GM19023 (cell line): ENCODE results near the gene CALCOCO2.
A peak's percentile ranks its signal among the peaks of the same experiment; 100 is the strongest.
"Not testable (repeated sequence)": the region's sequence is repeated elsewhere in the genome, so short reads cannot be mapped to it uniquely, and the experiment has no call there.

Source experiments
- ATAC-seq: cut with Tn5 transposase; IDR thresholded peaks from one replicate; pipeline ENCODE4 v1.9.1; 2021; ENCODE audit warnings: mild to moderate bottlenecking, moderate library complexity; ENCODE audit not compliant: unreplicated experiment

Gene CALCOCO2

DNA sequence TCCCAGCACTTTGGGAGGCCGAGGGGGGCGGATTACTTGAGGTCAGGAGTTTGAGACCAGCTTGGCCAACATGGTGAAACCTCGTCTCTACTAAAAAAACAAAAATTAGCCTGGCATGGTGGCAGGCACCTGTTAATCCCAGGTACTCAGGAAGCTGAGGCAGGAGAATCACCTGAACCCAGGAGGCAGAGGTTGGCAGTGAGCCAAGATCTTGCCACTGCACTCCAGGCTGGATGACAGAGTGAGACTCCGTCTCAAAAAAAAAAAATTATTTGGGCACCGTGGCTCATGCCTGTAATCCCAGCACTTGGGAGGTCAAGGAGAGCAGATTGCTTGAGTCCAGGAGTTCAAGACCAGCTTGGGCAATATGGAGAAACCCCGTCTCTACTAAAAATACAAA is 9.9 kb upstream of the CALCOCO2 start:
- ATAC-seq: not testable (repeated sequence)

DNA sequence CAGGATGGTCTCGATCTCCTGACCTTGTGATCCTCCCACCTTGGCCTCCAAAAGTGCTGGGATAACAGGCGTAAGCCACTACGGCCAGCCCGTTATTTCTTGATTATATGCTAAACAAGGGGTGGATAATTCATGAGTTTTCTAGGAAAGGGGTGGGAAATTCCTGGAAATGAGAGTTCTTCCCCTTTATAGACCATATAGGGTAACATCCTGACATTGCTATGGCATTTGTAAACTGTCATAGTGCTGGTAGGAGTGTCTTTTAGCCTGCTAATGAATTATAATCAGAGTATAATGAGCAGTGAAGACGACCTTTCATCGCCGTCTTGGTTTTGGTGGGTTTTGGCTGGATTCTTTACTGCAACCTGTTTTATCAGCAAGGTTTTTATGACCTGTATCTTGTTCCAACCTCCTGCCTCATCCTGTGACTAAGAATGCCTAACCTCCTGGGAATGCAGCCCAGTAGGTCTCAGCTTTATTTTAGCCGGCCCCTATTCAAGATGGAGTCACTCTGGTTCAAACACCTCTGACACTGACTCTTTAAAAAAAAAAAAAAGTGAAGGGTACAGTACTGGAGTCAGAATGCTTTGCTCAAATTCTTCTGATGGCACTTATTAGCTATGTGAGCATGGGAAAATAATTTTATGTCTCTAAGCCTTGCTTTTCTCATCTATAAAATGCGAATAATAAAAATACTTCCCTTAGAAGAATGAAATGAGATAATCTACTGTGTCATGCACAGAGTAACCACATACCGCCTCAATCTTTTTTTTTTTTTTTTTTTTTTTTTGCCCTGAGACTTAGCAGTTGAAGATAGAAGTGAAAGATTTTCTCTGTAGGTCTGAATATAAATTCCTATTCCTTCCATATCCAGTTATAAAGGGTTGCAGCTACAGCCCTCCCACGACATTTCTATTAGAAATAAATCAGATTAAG is 5.1 kb upstream of the CALCOCO2 start:
- no peak for ATAC-seq

- ATAC-seq: no peak
Observed at GRCh38 chr17:48831549-48831883, 681 bp downstream of the CALCOCO2 start.

GRCh38 chr17:48834973-48835372 is 4.1 kb downstream of the CALCOCO2 start:
- ATAC-seq: no peak

- no peak for ATAC-seq
Observed at GRCh38 chr17:48835971-48836370, 5.1 kb downstream of the CALCOCO2 start.

DNA sequence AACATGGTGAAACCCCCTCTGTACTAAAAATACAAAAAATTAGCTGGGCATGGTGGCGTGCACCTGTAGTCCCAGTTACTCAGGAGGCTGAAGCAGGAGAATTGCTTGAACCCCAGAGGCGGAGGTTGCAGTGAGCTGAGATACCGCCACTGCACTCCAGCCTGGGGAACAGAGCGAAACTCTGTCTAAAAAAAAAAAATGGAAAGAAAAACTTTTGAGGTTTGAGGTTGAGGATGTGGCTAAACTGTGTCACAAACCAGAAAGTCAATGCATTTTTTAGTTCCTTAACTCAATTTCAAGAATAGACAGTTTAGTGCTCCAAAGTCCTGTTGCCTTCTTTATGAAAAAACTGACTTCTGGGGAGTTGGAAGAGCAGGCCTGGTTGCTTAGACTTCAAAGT is 6.6 kb downstream of the CALCOCO2 start:
- not testable (repeated sequence) for ATAC-seq

GRCh38 chr17:48840441-48840840 is 9.6 kb downstream of the CALCOCO2 start:
- no peak for ATAC-seq

DNA sequence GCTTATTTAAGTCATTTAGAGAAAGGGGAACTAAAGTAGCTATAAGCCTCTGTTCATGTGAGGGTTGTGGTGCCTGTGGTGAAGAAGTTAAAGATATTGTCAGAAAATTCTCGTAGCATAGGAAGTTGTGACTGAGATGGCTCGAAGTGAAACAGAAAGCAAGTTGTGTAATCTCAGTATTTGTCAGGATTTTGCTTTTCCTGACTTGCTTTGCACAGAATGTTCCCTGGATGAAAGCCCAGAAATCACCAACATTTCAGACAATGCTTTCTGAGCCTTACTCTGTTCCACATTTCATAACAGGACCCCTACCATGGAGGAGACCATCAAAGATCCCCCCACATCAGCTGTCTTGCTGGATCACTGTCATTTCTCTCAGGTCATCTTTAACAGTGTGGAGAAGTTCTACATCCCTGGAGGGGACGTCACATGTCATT is 10.6 kb downstream of the CALCOCO2 start:
- peak; percentile 74 for ATAC-seq

DNA sequence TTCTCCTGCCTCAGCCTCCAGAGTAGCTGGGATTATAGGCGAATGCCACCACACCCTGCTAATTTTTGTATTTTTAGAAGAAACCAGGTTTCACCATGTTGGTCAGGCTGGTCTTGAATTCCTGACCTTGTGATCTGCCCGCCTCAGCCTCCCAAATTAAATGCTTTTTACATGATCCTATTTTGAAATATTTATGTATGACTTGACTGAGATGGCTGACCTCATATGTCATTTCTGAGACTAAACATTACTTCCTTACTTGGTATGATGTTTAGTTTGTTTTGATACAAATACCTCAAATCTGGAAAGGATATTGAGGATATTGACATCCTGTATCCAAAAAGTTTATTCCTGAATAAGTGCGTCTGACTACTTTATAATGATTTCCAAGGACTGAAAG is 11.9 kb downstream of the CALCOCO2 start:
- no peak for ATAC-seq

GRCh38 chr17:48843187-48843900 is 12.5 kb downstream of the CALCOCO2 start:
- ATAC-seq: no peak

- no peak for ATAC-seq
Observed at GRCh38 chr17:48850792-48851323, 20.0 kb downstream of the CALCOCO2 start.

GRCh38 chr17:48854774-48855476 is 24.1 kb downstream of the CALCOCO2 start:
- ATAC-seq: no peak

DNA sequence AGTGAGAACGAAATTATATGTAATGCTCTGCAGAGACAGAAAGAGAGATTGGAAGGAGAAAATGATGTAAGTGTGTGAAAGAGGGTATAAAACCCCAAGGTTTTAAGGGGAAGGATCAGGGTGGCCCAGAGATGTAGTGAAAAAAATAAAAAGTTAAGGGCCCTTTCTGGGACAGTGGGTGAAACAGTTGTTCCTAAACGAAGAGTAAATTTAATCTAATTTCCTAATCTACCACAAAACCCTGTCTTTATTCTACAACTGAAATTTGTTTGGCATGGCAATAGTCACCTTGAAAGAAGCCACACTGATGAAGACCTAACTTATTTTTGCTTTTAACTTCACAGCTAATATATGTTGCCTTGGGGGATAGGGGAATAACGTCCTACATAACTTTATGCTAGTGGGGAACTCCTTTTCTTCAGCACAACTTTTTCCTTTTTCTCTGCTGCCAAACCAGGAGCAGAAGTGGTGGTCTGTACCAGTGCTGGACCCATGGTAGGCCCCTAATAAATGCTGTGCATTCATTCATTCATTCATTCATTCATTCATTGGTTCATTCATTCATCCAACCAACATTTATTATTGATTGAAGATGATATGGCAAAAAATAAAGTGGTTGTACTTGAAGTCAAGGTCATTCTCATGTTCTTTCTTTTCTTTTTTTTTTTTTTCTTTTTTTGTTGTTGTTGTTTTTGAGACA is 25.4 kb downstream of the CALCOCO2 start:
- no peak for ATAC-seq

- no peak for ATAC-seq
Observed at GRCh38 chr17:48860034-48860433, 29.2 kb downstream of the CALCOCO2 start.

- no peak for ATAC-seq
Observed at GRCh38 chr17:48860456-48860855, 29.6 kb downstream of the CALCOCO2 start.

DNA sequence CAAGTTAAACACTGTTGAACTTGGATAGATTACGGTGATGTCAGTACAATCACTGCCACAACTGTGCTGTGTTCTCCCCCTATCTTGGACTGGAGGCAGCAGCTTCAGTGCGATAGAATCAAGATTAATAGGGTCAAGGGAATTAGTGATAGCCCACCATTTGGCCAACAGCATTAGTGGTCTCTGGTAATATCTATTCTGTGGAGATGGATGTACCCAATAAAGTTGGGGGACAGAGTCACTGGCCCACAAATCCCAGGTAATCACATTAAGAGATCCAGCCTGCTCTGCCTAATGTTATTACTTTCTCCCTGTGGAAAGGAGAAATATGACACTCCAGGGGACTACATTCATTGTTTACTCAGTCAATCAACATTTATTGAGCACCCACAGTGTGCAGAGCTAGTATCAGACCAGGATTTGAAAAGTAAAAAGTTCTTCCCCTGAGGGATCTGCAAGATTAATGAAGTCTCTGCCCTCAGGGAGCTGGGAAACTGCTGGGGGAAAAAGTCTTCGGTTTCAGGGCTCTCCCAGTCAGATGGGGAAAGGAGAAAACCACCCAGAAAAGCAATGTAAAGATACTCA is 38.2 kb downstream of the CALCOCO2 start:
- no peak for ATAC-seq

DNA sequence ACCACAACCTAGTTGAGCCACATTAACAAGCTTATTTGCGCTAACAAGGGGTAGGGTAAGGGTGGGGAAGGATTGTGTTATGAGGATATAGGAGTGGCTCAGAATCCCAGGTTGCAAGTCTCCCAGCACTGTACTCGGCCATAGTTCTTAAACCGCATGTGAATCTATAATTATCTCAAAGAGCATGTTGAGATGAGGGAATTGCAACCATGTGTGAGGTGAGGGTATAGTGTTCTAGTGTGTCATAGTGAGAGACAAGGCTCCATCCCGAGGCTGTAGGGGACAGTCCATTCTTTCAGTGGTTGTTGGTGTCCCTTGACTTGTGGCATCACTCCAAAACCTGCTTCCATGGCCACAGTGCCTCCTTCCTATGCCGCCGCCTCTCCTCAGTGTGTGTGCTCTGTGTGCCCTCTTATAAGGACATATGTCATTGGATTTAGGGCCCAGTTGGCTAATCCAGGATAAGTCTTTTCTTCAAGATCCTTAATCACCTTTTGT is 39.0 kb downstream of the CALCOCO2 start:
- ATAC-seq: no peak

DNA sequence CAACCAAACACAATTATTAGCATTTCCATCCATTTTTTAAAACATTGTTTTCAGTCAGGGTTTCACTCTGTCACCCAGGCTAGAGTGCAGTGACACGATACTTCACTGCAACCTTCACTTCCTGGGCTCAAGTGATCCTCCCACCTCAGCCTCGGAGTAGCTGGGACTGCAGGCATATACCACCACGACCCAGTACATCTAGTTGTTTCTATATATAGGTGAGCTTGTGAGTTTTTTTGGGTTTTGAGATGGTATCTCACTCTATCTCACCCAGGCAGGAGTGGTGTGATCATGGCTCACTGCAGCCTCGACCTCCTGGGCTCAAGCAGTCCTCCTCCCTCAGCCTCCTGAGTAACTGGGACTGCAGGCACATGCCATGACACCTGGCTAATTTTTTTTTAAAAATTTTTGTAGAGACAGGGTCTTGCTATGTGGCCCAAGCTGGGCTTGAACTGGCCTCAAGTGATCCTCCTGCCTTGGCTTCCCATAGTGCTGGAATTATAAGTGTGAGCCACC is 40.3 kb downstream of the CALCOCO2 start:
- no peak for ATAC-seq

DNA sequence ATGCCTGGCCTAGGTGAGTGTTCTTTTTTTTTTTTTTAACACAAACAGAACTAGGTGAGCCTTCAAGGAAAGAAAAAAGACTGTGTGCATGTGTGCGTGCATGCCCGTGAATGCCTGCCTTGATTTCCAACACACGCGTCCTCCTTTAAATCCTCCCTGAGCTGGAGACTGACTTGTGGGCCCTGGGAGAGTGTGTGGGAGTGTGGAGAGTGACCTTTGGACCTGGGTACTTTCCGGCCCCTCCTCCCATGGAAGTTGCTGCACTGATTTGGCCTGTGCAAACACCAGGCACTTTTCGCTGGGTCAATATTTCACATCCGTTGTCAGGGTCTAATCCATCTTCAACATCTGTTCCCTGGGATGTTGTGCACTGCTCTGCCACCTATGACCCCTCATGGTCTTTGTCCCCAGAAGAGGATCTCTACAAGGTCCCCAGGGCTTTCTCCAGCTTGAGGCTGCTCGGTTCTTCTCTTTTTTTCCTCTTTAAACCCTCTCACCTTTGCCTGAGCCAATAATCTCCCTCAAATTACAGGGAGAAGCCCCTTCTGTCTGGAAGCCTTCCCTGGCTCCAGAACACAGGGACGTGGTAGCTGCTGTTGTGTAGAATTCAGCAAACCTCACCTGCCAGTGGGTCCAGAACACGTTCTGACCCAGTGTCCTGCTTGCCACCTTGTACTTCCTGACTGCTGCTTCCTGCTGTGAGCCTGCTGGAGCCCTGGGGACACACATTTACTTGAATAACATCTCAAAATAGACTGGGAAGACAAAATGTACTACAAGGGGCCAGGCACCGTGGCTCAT is 40.9 kb downstream of the CALCOCO2 start:
- ATAC-seq: no peak
